Right renal pelvis (tissue), 4 donors: ENCODE results near the gene RFC5. TPM values are rescaled to one million over a fixed set of nuclear protein-coding genes. Genes with fewer than 3 reads are reported as not detected.

Source experiments
- DNase-seq, 4 donors: peaks; one replicate each; pipeline ENCODE4 v3.0.0-alpha.2; 2013; ENCODE audit warnings: low read depth in 4 of 4, low spot score in 3 of 4, missing footprints in 1 of 4
- polyA plus RNA-seq, 4 donors: library from polyadenylated mRNA; unstranded; fragments of 120-200 nt; gene quantifications; one replicate each; pipeline ENCODE4 v1.2.1, GENCODE V29; 2013; ENCODE audit not compliant: insufficient read length in 4 of 4

The RFC5 gene
- polyA plus RNA-seq, 4 donors, result 32.2 to 40.4 (median 36.1) TPM

GRCh38 chr12:118046430-118046829, 29.9 kb downstream of the RFC5 start:
- no peak for DNase-seq

- no peak for DNase-seq
Measured at GRCh38 chr12:118050972-118051910, 34.7 kb downstream of the RFC5 start.

- DNase-seq, result no peak
Measured at GRCh38 chr12:118052324-118053070, 36.0 kb downstream of the RFC5 start.

GRCh38 chr12:118053071-118053985, 36.8 kb downstream of the RFC5 start:
- no peak for DNase-seq

GRCh38 chr12:118055144-118055557, 38.6 kb downstream of the RFC5 start:
- DNase-seq, result no peak

- DNase-seq, result no peak
Measured at GRCh38 chr12:118055865-118056773, 39.6 kb downstream of the RFC5 start.

GRCh38 chr12:118058227-118058626, 41.7 kb downstream of the RFC5 start:
- no peak for DNase-seq

GRCh38 chr12:118058881-118059280, 42.4 kb downstream of the RFC5 start:
- DNase-seq, result no peak

- DNase-seq, result no peak
Measured at GRCh38 chr12:118059341-118060191, 43.1 kb downstream of the RFC5 start.

GRCh38 chr12:118060301-118061010, 44.0 kb downstream of the RFC5 start:
- no peak for DNase-seq

- no peak for DNase-seq
Measured at GRCh38 chr12:118061011-118061872, 44.7 kb downstream of the RFC5 start, which contains the start of gene WSB2. WSB2 (minus strand) TSS chr12:118061179; CDS start chr12:118061048, 131 bp downstream.

GRCh38 chr12:118061873-118062843, 45.7 kb downstream of the RFC5 start:
- DNase-seq, result no peak

GRCh38 chr12:118063576-118064391, 47.3 kb downstream of the RFC5 start:
- DNase-seq, result no peak

- no peak for DNase-seq
Measured at GRCh38 chr12:118064608-118065007, 48.1 kb downstream of the RFC5 start.

- no peak for DNase-seq
Measured at GRCh38 chr12:118065380-118065779, 48.9 kb downstream of the RFC5 start.
